ENCODE measurements around the gene ERBB3.
A peak's percentile ranks its signal among the peaks of the same experiment; 100 is the strongest.

ERBB3 gene

DNA sequence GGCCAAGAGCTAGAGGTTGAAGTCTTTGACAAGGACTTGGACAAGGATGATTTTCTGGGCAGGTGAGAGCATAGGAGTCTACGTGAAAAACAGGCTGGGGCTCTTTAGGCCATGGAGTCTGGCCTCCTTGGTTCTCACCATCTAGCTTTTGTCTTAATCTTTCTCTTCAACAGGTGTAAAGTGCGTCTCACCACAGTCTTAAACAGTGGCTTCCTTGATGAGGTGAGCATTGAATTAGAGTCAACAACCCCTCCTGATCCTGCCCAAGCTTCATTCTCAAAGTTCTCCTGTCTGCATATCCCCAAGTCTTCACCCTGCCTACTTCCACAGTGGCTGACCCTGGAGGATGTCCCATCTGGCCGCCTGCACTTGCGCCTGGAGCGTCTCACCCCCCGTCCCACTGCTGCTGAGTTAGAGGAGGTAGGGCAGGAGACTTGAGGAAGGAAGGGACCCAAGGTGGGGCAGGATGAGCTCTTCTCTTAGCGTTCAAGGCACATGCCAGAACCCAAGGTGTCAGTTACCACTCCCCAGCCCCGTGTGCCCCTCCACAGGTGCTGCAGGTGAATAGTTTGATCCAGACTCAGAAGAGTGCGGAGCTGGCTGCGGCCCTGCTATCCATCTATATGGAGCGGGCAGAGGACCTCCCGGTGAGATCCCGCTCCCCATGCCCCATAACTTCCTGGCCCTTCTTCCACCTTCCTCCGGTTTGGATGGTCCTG lies 58.0 kb downstream of the ERBB3 start:
- DNase-seq (ENCODE audit: low spot score) = no peak

DNA sequence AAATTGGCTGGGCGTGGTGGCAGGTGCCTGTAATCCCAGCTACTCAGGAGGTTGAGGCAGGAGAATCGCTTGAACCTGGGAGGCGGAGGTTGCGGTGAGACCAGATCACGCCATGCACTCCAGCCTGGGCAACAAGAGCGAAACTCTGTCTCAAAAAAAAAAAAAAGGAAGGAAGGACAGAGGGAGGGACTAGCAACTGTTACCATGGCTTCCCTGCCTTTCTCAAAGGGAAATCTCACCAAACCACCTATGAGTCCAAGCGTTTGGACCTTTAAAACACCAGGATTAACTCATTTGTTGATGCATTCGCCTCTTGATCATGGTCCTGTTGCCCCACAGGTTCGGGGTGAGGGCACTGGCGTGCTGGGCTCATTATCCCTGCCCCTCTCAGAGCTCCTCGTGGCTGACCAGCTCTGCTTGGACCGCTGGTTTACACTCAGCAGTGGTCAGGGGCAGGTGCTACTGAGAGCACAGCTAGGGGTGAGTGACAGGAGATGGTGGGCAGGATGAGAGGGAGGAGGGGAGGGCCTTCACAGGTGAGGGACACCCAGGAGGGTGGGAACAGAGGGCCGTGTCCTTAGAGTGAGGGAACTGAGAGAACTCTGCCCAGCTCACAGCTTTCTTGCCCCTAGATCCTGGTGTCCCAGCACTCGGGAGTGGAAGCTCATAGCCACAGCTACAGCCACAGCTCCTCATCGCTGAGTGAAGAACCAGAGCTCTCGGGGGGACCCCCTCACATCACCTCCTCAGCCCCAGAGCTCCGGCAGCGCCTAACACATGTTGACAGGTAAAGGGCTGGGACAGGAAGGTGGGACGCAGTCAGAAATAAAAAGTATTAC lies 62.2 kb downstream of the ERBB3 start:
- DNase-seq (ENCODE audit: low spot score) = no peak

DNA sequence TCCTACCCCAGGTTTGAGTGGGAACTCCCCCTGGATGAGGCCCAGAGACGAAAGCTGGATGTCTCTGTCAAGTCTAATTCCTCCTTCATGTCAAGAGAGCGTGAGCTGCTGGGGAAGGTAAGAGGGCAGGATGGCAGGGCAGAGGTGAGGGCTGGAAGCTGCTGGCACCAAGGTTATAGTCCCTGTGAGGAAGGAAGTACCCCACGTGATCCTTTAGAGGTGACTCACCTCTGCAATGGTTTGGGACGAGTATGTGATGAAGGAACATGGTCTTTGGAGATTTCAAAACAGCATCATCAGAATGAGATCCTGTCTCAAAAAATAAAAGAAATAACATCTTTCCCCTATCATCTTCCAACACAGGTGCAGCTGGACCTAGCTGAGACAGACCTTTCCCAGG lies 63.3 kb downstream of the ERBB3 start:
- no peak for DNase-seq (ENCODE audit: low spot score)

DNA sequence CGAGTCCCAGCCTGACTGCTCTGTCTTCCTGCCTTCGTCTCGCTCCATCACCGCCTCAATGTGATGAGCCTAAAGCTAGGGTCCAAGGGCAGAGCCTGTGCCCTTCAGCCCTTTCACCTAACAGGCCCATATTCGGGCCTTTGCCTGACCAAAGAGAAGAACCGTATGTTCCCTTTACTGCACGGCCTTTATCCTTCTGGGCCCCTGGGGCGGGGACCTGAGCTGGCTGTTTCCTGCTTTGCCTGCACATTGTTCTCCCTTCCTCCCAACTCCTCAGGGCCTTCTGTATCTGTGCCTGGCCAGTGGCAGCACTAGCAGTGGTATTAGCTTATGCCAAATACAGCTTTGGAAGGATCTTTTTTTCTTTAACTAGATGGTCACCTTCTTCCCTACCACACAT lies 63.9 kb downstream of the ERBB3 start:
- DNase-seq (ENCODE audit: low spot score) = no peak

DNA sequence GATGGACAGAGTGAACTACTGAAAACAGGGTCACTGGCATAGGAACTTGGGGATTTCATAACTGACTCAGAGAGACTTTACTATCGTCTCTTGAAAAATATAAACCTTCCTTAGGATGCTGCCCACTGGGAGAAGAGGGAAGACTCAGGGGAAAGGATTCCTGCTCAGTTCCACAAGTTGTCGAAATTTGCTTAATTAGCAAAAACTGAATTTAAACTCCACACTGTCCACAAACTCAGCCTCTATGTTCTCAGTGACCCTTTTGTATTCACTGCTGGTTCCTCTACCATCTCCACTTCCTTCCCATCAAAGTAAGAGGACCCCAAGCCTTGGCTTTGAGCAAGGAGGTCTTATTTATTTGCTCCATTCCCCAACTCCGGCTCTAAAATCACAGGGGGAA lies 65.3 kb downstream of the ERBB3 start:
- DNase-seq (ENCODE audit: low spot score) = no peak

DNA sequence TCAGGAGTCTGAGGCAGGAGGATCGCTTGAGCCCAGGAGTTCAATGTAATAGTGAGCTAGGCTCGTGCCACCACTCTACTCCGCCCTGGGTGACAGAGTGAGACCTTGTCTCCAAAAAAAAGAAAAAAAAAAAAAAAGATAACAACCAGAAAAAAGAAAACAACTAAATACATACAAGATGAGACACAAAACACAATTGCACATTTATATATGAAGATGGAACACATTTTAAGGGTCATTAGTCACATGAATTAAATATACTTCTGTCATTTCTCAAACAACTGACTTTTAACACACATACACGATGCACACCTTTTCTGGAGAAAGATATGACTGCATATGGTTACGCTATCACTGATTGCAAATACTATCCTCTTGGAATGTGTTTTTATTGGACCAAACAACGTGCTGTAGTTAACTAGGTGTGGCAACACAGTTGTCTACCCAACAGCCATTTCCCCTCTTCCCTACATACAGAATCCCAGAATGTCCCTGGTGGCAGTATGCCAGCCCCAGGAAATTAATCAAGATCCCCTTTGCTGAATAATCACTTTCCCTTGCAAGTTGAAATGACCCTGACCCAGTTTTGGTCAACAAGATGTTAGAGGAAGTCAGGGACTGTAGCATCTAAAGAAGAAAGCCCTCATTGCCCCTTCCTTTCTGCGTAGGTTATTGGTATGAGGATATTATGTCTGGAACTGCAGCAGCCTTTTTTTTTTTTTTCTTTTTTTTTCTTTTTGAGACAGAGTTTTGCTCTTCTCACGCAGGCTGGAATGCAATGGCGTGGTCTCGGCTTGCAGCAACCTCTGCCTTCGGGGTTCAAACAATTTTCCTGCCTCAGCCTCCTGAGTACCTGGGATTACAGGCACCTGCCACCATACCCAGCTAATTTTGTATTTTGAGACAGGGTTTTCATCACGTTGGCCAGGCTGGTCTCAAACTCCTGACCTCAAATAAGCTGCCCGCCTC lies 66.8 kb downstream of the ERBB3 start:
- no peak for DNase-seq (ENCODE audit: low spot score)

DNA sequence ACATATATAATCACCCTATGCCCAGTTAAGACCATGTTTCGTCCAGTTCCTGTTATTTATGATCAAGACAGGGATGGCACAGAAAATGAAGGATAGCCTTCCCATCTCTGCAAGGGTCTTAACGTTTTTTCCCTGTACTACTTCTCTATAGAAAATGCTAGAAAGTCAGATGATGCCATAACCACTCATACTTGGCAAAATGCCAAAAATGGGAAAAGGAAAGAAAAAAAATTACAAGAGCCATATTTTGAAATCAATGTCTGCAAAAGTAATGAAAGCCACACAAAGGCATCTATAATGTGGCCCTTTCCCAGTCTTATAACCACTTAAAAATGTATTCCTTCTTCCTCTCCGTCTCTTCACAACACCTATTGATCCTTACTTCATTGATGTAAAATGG lies 70.6 kb downstream of the ERBB3 start:
- no peak for DNase-seq (ENCODE audit: low spot score)

DNA sequence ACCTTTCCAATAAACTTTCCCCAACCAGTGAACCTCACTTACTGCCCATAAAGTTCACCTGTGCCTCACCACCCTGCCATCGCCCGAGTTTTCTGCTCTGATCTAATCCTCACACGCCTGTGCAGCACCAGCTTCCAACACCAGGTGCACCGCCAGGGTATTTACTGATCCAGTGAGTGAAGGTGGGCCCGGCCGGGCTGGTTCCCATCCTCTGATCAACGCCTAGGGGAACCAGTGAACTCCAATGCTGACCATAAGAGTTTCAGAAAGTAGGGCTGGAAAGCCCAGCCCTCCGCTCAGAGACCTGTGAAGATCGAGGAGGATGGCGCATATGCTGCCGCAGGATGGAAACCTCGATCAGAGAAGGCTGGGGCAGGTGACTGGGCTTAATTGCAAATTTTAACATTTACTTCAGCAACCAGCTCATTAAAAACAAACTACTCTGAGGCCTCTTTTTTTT lies 71.7 kb downstream of the ERBB3 start:
- no peak for DNase-seq (ENCODE audit: low spot score)

DNA sequence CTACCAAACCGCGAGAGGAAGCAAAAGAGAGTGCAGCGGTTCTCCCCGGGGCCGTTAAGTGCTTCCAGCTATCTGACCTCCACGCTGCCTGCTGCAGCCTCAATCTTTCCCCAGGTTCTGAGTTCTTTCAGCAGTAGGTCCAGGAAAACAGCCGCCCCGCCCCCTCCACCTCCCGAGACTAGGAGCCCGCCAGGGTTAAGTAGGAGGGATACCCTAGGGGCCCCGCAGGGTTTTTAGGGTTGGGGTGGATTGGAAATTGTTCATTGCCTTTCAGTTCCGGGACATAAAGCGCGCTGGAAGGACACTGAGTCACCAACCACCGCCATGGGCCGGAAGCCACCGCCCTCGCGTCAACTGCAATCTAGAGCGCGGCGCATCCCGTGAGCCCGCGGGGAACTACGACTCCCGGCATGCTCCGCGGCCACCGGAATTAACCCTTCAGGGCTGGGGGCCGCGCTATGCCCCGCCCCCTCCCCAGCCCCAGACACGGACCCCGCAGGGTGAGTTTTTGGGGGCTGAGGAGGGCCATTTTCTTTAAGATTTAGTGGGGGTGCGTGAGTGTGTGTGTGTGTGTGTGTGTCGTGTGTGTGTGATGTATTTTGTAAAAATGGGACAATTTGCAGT lies 72.3 kb downstream of the ERBB3 start, which contains the start of gene MYL6B:
Gene MYL6B (plus strand): TSS at position 456 of the 624 bp plus-strand sequence. CDS start 1,332 bp downstream, outside the sequence.
- peak; percentile 91 for DNase-seq (ENCODE audit: low spot score)
